Upper lobe of left lung (tissue), 4 donors: Measurements from ENCODE around the gene PLA2G4D.

ENCODE experiments used
- CTCF ChIP-seq, 6 experiments: fragments of 450-650 bp in 4 of 6; fragments of 200-600 bp in 2 of 6; sonication (generic) in 2 of 6; IDR thresholded peaks; one replicate each; pipeline ENCODE4 v1.5.1; 2016 to 2019; ENCODE audit warnings: antibody characterized with exemption in 6 of 6
- EP300 ChIP-seq, 4 donors: sonication (generic); formaldehyde crosslinking; IDR thresholded peaks; one replicate each; pipeline ENCODE4 v1.5.1; 2017; ENCODE audit warnings: antibody characterized with exemption in 4 of 4, control low read depth in 2 of 4
- POLR2AphosphoS5 ChIP-seq, 2 donors: sonication (generic); formaldehyde crosslinking; IDR thresholded peaks; one replicate each; pipeline ENCODE4 v1.5.1; 2017; ENCODE audit warnings: antibody characterized with exemption in 2 of 2

GRCh38 chr15:42027521-42027920 is 66.8 kb downstream of the PLA2G4D start:
- TF ChIP-seq CTCF (IDR thresholded peaks at IDR 0.05) = no peak
- TF ChIP-seq EP300 (IDR thresholded peaks at IDR 0.05) = no peak
- TF ChIP-seq POLR2AphosphoS5 (IDR thresholded peaks at IDR 0.05) = no peak
